OCI-LY7 (cell line): ENCODE results near the gene EFNA2. TPM values are rescaled to one million over a fixed set of nuclear protein-coding genes. Genes with fewer than 3 reads are reported as not detected.

Experiments used
- BruUV-seq: library from RNA; stranded (reverse); fragments of 400-500 nt; replicated peaks from 2 replicates; lab custom pipeline; 2021; lab: Mats Ljungman, UMichigan
- CTCF ChIA-PET: fragments of 300-600 bp; sonication (Branson Sonifier 250); formaldehyde crosslinking; loops from one replicate; lab custom pipeline; 2022; ENCODE audit warnings: antibody characterized with exemption; ENCODE audit not compliant: unreplicated experiment; lab: Charles Lee
- POLR2A ChIA-PET: fragments of 300-600 bp; sonication (Branson Sonifier 250); formaldehyde crosslinking; loops from one replicate; lab custom pipeline; 2022; ENCODE audit warnings: antibody characterized with exemption; lab: Charles Lee
- DNase-seq: peaks from one replicate; pipeline ENCODE4 v3.0.0-alpha.2; 2015; ENCODE audit warnings: low spot score
- H2AFZ ChIP-seq: fragments of 200-600 bp; sonication (generic), shearing (Covaris generic); 2 replicates; pipeline ENCODE4 v1.6.1; 2014; ENCODE audit warnings: mild to moderate bottlenecking, antibody characterized with exemption, low read length, moderate library complexity
- H3K27ac ChIP-seq: fragments of 200-600 bp; sonication (generic); 2 replicates; pipeline ENCODE4 v1.5.1; 2014; ENCODE audit warnings: mixed run types, low read depth, mild to moderate bottlenecking, moderate library complexity, low read length, inconsistent platforms; ENCODE audit not compliant: poor library complexity, severe bottlenecking
- H3K36me3 ChIP-seq: fragments of 200-600 bp; sonication (generic); 2 replicates; pipeline ENCODE4 v1.6.1; 2014; ENCODE audit warnings: mild to moderate bottlenecking, antibody characterized with exemption, low read length, moderate library complexity, mixed read lengths; ENCODE audit not compliant: insufficient read depth
- H3K4me1 ChIP-seq: fragments of 200-600 bp; sonication (generic); 2 replicates; pipeline ENCODE4 v1.5.1; 2014; ENCODE audit warnings: mild to moderate bottlenecking, low read length; ENCODE audit not compliant: insufficient read depth, poor library complexity, severe bottlenecking
- H3K4me2 ChIP-seq: fragments of 200-600 bp; sonication (generic); 2 replicates; pipeline ENCODE4 v1.6.1; 2014; ENCODE audit warnings: mild to moderate bottlenecking, low read length
- H3K4me3 ChIP-seq: fragments of 200-600 bp; sonication (generic); 2 replicates; pipeline ENCODE4 v1.5.1; 2014; ENCODE audit warnings: mild to moderate bottlenecking, low read depth, low read length; ENCODE audit not compliant: poor library complexity, severe bottlenecking
- H3K79me2 ChIP-seq: fragments of 200-600 bp; sonication (generic); 2 replicates; pipeline ENCODE4 v1.6.1; 2016; ENCODE audit warnings: low read depth, mild to moderate bottlenecking, low read length, moderate library complexity, mixed read lengths; ENCODE audit not compliant: insufficient read depth
- H3K9me2 ChIP-seq: fragments of 200-600 bp; sonication (generic); 2 replicates; pipeline ENCODE4 v1.6.1; 2016; ENCODE audit warnings: mild to moderate bottlenecking, low read length, mixed read lengths; ENCODE audit not compliant: insufficient read depth
- H3K9me3 ChIP-seq: fragments of 200-600 bp; sonication (generic); 2 replicates; pipeline ENCODE4 v1.6.1; 2014; ENCODE audit warnings: mild to moderate bottlenecking, mixed run types, low read length, mixed read lengths
- H4K20me1 ChIP-seq: fragments of 200-600 bp; sonication (generic); 2 replicates; pipeline ENCODE4 v1.6.1; 2014; ENCODE audit warnings: mild to moderate bottlenecking, antibody characterized with exemption, low read length, moderate library complexity, mixed read lengths; ENCODE audit not compliant: insufficient read depth
- CTCF ChIP-seq: fragments of 200-600 bp; sonication (generic); conservative IDR thresholded peaks from 2 replicates; pipeline ENCODE4 v1.5.1; 2014; ENCODE audit warnings: mild to moderate bottlenecking, antibody characterized with exemption, low read length, moderate library complexity, mixed read lengths
- EZH2phosphoT487 ChIP-seq: fragments of 200-600 bp; sonication (generic); IDR thresholded peaks from 2 replicates; pipeline ENCODE4 v1.6.1; 2018; ENCODE audit warnings: low read depth, borderline replicate concordance, mild to moderate bottlenecking, mixed run types, antibody characterized with exemption, low read length, moderate library complexity, mixed read lengths
- intact Hi-C: fragments of 100-400 bp; cut with micrococcal nuclease; formaldehyde crosslinking; loops from one replicate; pipeline ENCODE4 v1.10.0; 2022; ENCODE audit not compliant: unreplicated experiment
- total RNA-seq, 2 experiments: library from RNA; depleted of rRNA in 1 of 2; stranded (reverse); fragments of >200 nt in 1 of 2; shearing (Covaris generic) in 1 of 2; gene quantifications; 2 replicates each; pipeline ENCODE4 v1.2.3, GENCODE V29; 2014 to 2022

EFNA2 gene
- total RNA-seq, 2 experiments from 2014 or later: not detected

GRCh38 chr19:1254530-1255185 lies 31.0 kb upstream of the EFNA2 start:
- H3K4me3 ChIP-seq: no peak overlapping the region
- no peak overlapping the region for H3K27ac ChIP-seq
- BruUV-seq: no TSS peak
- H3K36me3 ChIP-seq: peaks cover 78% of the 10 kb centered on the region
- 0 out of 2 replicates have a peak, but pooled peaks cover 7% of the 10 kb centered on the region for H4K20me1 ChIP-seq
- H3K9me2 ChIP-seq: no peaks in the 10 kb centered on the region
- H3K4me1 ChIP-seq: peaks cover 50% of the 10 kb centered on the region
- CTCF ChIA-PET: no interaction called here
- DNase-seq: no peak
- H3K9me3 ChIP-seq: no peaks in the 10 kb centered on the region
- peaks cover 45% of the 10 kb centered on the region; the same call in 1 of the 2 replicates for H3K79me2 ChIP-seq
- no peak overlapping the region for H2AFZ ChIP-seq
- TF ChIP-seq EZH2phosphoT487 (no peak), CTCF (no peak)
- intact Hi-C loops: no loop called here
- no peak overlapping the region for H3K4me2 ChIP-seq
- POLR2A ChIA-PET: no interaction called here

GRCh38 chr19:1255186-1256161 lies 30.2 kb upstream of the EFNA2 start:
- no peaks in the 10 kb centered on the region for H3K9me2 ChIP-seq
- no peak overlapping the region for H3K4me2 ChIP-seq
- TF ChIP-seq CTCF (no peak), EZH2phosphoT487 (no peak)
- no peak overlapping the region for H3K4me3 ChIP-seq
- no peak overlapping the region for H3K27ac ChIP-seq
- H3K4me1 ChIP-seq: peaks cover 58% of the 10 kb centered on the region
- H2AFZ ChIP-seq: no peak overlapping the region
- intact Hi-C loops: no loop called here
- BruUV-seq: no TSS peak
- POLR2A ChIA-PET: no interaction called here
- 0 out of 2 replicates have a peak, but pooled peaks cover 7% of the 10 kb centered on the region for H4K20me1 ChIP-seq
- no peaks in the 10 kb centered on the region for H3K9me3 ChIP-seq
- CTCF ChIA-PET: no interaction called here
- DNase-seq: no peak
- H3K36me3 ChIP-seq: peaks cover 74% of the 10 kb centered on the region
- H3K79me2 ChIP-seq: peaks cover 41% of the 10 kb centered on the region; the same call in 1 of the 2 replicates
